Activated CD8-positive, alpha-beta memory T cell treated with anti-CD3 and anti-CD28 coated beads for 24 hours (primary cell): ENCODE measurements around the gene HENMT1.
A peak's percentile ranks its signal among the peaks of the same experiment; 100 is the strongest.
"Not testable (repeated sequence)": the region's sequence is repeated elsewhere in the genome, so short reads cannot be mapped to it uniquely, and the experiment has no call there.

Experiments
- DNase-seq: peaks from one replicate; pipeline ENCODE4 v3.0.0-alpha.2; 2020

HENMT1 gene

DNA sequence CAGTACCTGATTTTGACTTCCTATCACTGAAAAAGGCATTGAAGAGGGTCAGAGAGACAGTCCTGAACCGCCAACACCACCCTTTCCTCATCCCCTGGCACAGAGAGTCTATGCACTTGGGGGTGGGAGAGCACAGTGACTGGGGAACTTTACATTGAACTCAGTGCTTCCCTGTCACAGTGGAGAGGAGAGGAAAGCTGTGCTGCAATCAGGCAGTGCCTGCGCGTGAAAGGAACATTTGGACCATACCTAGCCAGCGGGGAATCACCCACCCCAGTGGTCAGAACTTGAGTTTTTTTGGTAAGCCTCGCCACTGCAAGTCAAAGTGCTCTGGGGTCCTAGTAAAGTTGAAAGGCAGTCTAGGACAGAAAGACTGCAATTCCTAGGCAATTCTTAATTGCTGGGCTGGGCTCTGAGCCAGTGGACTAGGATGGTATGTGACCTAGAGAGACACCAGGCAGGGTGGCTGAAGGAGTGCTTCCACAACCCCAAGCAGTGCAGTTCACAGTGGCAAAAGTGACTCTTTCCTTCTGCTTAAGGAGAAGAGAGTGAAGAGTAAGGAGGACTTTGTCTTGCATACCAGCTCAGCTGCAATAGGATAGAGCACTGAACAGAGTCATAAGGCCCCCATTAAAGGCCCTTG, 9.4 kb upstream of the HENMT1 start:
- no peak for DNase-seq

DNA sequence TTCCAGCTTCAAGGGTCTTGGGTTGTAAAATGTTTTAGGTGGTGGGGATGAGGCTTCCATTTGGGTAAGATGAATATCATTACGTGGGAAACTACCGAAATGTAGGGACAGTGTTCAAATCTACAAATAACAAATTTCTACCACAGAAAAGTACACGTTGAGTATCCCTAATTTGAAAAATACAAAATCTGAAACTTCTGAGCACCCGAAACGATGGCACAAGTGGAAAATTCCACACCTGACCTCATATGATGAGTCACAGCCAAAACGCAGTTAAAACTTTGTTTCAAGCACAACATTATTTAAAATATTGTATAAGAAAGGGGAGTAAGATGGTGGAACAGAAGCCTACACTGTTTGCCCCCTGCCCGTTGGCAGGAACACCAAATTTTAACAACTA, 8.8 kb upstream of the HENMT1 start:
- DNase-seq, result no peak

DNA sequence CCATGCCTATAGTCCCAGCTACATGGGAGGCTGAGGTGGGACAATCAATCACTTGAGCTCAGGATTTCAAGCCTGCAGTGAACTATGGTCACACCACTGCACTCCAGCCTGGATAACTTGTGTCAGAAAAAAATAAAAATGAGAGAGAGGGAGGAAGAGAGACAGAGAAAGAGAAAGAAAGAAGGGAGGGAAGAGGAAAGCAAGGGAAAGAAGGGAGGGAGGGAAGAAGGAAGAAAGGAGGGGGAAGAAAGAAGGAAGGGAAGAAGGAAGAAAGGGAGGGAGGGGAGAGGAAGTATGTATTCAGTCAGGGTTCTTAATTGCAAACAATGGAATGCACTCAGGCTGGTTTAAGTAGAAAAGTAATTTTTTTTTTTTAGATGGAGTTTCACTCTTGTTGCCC, 7.9 kb upstream of the HENMT1 start:
- DNase-seq, result no peak

- not testable (repeated sequence) for DNase-seq
Observed at GRCh38 chr1:108667422-108667821, 6.5 kb upstream of the HENMT1 start.

GRCh38 chr1:108665771-108666170, 4.9 kb upstream of the HENMT1 start:
- no peak for DNase-seq

GRCh38 chr1:108665067-108665466, 4.2 kb upstream of the HENMT1 start:
- DNase-seq, result no peak

DNA sequence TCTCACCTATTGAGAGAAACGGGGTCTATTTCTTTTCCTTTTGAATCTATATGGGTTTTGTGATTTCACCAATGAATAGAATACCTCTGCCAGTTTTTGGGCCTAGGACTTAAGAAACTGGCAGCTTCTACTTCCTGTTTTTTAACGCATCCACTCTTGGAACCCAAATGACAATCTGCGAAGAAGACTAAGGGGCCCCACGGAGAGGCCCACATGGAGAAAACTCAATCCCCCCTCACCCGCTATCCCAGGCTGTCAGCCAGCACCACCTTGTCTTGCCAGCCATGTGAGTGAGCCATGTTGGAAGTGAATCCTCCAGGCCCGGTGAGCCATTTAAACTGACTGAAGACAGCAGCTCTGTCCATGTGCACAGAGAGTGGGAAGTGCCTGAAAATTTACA, 3.6 kb upstream of the HENMT1 start:
- DNase-seq, result no peak

GRCh38 chr1:108663074-108663473, 2.2 kb upstream of the HENMT1 start:
- DNase-seq, result no peak

- DNase-seq, result no peak
Observed at GRCh38 chr1:108657356-108658080, 3.4 kb downstream of the HENMT1 start.

- no peak for DNase-seq
Observed at GRCh38 chr1:108653431-108654105, 7.3 kb downstream of the HENMT1 start.

DNA sequence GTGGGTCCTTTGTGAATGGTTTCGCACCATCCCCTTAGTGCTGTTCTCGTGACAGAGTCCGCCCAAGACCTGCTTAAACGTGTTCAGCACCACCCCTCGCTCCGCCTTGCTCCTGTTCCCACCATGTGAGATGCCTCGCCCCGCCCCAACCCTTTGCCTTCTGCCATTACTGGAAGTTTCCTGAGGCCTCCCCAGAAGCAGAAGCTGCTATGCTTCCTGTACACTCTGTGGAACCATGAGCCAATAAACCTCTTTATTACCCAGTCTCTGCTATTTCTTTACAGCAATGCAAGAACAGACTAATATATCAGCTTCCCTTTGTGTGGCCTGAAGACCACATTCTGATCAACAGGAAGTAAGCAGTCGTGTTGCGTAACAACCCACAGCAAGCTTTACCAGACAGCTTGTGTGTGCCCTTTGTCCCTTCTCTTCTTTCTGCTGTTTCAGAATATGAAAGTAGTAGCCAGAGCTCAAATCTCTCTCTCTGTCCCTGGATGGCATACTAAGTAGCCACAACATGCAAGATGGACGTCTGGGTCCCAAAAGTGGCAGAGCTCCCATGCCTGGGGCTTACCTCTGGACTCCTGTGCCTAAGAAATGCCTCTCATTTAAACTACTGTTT, 14.1 kb downstream of the HENMT1 start:
- DNase-seq, result peak; percentile 84

DNA sequence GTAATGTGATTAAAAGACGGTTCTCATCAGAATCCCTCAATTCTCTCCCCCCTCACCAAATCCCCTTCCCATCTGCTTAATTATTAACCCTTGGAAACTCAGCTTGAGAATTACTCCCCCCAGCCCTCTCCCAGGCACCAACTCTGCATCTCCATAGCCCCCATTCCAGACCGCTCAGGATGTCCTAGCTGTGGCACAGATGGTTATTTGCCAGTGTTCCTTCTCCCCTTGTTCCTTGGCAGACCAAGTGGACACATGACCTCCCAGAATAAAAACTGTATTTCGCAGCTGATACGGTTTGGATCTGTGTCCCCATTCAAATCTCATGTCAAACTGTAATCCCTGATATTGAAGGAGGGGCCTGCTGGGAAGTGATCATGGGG, 14.6 kb downstream of the HENMT1 start:
- DNase-seq, result no peak

DNA sequence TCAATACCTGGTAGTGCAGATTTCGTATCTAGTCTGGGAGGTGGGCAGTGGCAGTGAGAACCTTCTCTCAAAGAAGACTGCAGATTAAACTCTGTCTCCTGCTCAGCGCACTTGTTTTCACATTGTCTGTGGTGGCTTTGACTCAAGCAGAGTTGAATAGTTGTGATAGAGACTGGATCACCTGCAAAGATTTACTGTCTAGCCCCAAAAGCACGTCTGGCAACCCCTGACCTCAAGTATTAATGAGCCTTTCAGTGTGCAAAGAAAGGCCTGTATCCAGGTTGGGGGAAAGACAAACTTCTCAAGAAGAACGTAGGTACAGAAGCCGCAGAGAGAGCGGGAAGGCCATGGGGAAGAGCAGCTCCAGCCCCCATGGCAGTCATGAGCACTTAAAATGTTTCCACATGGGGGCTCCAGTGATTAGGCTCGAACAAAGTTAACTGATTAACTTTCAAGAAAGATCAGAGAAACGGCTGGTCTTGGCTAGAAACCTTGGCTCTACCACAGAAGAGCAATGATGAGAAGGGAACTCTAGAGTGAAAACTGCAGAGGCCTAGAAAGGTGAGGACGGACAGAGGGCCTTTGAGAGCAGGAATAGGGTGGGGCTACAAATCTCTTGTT, 15.2 kb downstream of the HENMT1 start:
- DNase-seq, result no peak

DNA sequence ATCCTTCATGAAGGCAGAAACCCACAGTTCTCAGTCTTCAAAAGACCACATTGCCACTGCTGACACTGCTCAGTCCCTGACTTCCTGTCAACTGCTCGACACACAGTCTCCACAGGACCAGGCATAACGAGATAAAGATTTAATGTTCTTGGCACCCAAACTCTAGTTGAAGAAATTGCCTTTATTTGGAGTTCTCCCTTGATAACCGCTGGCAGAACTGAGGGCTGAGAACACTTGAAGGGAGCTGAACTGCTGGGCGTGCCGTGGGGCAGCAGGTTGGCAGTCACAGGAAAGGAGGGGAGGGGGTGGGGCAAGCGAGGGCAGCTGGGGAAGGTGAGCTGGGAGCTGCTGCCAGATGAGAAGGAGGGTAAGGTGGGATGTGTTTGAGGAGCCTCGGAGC, 15.9 kb downstream of the HENMT1 start:
- peak; percentile 74 for DNase-seq

GRCh38 chr1:108643492-108644335, 17.2 kb downstream of the HENMT1 start:
- no peak for DNase-seq

DNA sequence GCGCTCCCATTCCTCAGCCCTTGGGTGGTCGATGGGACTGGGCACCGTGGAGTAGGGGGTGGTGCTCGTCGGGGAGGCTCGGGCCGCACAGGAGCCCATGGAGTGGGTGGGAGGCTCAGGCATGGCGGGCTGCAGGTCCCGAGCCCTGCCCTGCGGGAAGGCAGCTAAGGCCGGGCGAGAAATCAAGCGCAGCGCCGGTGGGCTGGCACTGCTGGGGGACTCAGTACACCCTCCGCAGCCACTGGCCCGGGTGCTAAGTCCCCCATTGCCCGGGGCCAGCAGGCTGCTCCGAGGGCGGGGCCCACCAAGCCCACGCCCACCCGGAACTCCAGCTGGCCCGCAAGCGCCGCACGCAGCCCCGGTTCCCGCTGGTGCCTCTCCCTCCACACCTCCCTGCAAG, 20.0 kb downstream of the HENMT1 start:
- DNase-seq, result not testable (repeated sequence)

- DNase-seq, result peak; percentile 69
Observed at GRCh38 chr1:108639899-108640560, 20.9 kb downstream of the HENMT1 start.

- no peak for DNase-seq
Observed at GRCh38 chr1:108636876-108637275, 24.0 kb downstream of the HENMT1 start.

DNA sequence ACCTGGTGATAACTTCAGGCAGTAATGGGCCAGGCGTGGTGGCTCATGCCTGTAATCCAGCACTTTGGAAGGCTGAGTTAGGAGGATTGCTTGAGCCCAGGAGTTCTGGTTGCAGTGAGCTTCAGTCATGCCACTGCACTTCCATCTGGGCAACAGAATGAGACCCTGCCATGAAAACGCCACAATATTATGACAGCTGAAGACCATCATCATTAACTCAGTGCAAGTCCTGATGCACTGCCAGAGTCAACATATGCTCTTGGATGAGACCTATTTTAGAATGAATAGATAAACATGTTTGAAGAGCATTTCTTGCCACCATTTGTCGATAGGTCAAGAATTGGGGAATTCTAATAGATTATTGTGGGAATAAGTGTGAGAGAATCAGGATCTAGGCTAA, 26.4 kb downstream of the HENMT1 start:
- DNase-seq, result no peak

DNA sequence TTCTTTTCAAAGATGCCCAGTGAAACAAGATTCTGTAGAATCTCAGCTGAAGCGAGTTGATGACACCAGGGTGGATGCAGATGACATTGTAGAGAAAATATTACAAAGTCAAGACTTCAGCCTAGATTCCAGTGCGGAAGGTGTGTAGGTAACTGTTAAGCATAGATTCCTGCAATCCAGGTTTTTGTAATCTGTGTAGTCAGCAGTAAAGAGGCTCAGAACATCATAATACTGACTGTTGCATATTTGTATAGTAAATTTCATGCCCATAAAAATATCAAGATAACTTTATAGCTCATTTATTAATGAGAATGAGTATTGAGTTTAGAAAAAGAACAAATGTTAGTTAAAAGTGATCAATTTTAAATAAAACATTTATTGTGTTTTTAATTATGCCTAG, 32.2 kb downstream of the HENMT1 start:
- DNase-seq, result no peak

DNA sequence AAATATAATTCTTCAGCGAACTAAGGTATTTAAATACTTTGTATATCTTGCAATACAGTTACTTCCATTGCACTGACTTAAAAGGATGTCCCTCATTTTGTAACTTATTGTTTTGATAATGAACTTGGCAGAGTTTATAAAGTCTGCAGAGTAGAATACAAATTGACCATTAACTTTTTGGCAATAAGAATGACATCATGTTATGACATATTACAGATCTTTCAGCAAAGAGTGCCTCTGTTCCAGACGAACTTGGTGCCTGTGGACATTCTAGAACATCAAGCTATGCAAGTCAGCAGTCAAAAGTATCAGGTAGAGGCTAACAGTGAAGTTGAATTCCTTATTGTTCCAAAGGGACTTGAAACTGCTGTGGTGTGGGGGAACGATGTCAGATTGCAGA, 32.9 kb downstream of the HENMT1 start:
- no peak for DNase-seq

- no peak for DNase-seq
Observed at GRCh38 chr1:108627256-108627655, 33.6 kb downstream of the HENMT1 start.
